ENCODE data around the gene AQR. TPM values are rescaled to one million over a fixed set of nuclear protein-coding genes. Genes with fewer than 3 reads are reported as not detected.
A peak's percentile ranks its signal among the peaks of the same experiment; 100 is the strongest.
"Not testable (repeated sequence)": the region's sequence is repeated elsewhere in the genome, so short reads cannot be mapped to it uniquely, and the experiment has no call there.

AQR gene
- total and polyA plus RNA-seq, 2 donors from 2014 or later: 14.2 to 30.9 TPM

- no peak overlapping the region for H3K4me3 ChIP-seq (ENCODE audit: low read length in 3 of 3)
- H3K27me3 ChIP-seq (ENCODE audit: control insufficient read depth, insufficient read depth, low read length): no peaks in the 10 kb centered on the region
- FAIRE-seq (no peak), DNase-seq (no peak)
- intact Hi-C loops (cut with DNase I): no loop called here
- H3K9me3 ChIP-seq (ENCODE audit: control insufficient read depth in 2 of 3, insufficient read depth in 1 of 3, low read length in 3 of 3): no peaks in the 10 kb centered on the region
- no peaks in the 10 kb centered on the region for H3K4me1 ChIP-seq (ENCODE audit: control insufficient read depth in 2 of 3, insufficient read depth in 2 of 3, low read depth in 1 of 3, low read length in 3 of 3)
- no peak overlapping the region for H3K27ac ChIP-seq (ENCODE audit: low read depth in 2 of 2, low read length in 2 of 2)
- TF ChIP-seq, protein P1, sequence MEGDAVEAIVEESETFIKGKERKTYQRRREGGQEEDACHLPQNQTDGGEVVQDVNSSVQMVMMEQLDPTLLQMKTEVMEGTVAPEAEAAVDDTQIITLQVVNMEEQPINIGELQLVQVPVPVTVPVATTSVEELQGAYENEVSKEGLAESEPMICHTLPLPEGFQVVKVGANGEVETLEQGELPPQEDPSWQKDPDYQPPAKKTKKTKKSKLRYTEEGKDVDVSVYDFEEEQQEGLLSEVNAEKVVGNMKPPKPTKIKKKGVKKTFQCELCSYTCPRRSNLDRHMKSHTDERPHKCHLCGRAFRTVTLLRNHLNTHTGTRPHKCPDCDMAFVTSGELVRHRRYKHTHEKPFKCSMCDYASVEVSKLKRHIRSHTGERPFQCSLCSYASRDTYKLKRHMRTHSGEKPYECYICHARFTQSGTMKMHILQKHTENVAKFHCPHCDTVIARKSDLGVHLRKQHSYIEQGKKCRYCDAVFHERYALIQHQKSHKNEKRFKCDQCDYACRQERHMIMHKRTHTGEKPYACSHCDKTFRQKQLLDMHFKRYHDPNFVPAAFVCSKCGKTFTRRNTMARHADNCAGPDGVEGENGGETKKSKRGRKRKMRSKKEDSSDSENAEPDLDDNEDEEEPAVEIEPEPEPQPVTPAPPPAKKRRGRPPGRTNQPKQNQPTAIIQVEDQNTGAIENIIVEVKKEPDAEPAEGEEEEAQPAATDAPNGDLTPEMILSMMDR (IDR thresholded peaks at IDR 0.05; ENCODE audit: borderline replicate concordance, extremely low read depth, insufficient read depth): no peak
- no peak overlapping the region for H3K9ac ChIP-seq (ENCODE audit: low read length in 3 of 3)
- peaks cover 5 to 13% (median 11%) of the 10 kb centered on the region in 3 donors for H3K36me3 ChIP-seq (ENCODE audit: control insufficient read depth in 2 of 3, insufficient read depth in 3 of 3, low read length in 3 of 3)
These were observed 25.8 kb downstream of the AQR start for GRCh38 chr15:34943711-34944110.

- peaks cover 5 to 15% (median 11%) of the 10 kb centered on the region in 3 donors for H3K36me3 ChIP-seq (ENCODE audit: control insufficient read depth in 2 of 3, insufficient read depth in 3 of 3, low read length in 3 of 3)
These were observed 26.3 kb downstream of the AQR start for GRCh38 chr15:34943264-34943663.

DNA sequence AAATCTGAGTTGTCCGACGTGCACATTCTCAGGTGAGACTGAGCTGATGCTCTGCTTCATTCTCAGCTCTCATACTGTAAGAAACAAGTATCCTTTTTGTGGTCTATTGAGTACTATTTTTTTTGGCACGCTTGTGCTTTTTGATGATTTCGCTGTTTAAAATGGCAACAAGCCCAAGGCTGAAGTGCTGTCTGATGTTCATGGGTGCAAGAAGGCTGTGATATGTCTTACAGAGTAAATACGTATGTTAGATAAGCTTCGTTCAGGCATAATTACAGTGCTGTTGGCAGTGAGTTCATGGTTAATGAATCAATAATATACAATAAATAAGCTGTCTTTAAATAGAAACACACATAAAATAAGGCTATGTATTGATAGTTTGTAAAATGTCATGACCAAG, 27.2 kb downstream of the AQR start:
- DNase-seq (peak in 2 of 5 donors; percentile 21 to 50), FAIRE-seq (no peak)
- intact Hi-C loops (cut with DNase I): no loop called here
- Histone ChIP-seq H3K4me1 (ENCODE audit: control insufficient read depth in 2 of 3, insufficient read depth in 2 of 3, low read depth in 1 of 3, low read length in 3 of 3) (no peaks in the 10 kb centered on the region), H3K9me3 (ENCODE audit: control insufficient read depth in 2 of 3, insufficient read depth in 1 of 3, low read length in 3 of 3) (no peaks in the 10 kb centered on the region), H3K27me3 (ENCODE audit: control insufficient read depth, insufficient read depth, low read length) (no peaks in the 10 kb centered on the region), H3K36me3 (ENCODE audit: control insufficient read depth in 2 of 3, insufficient read depth in 3 of 3, low read length in 3 of 3) (peaks cover 5 to 15% (median 11%) of the 10 kb centered on the region in 3 donors), H3K27ac (ENCODE audit: low read depth in 2 of 2, low read length in 2 of 2) (no peak overlapping the region), H3K9ac (ENCODE audit: low read length in 3 of 3) (no peak overlapping the region), H3K4me3 (ENCODE audit: low read length in 3 of 3) (no peak overlapping the region)
- TF ChIP-seq, protein P1 (IDR thresholded peaks at IDR 0.05; ENCODE audit: borderline replicate concordance, extremely low read depth, insufficient read depth): no peak

More at GRCh38 chr15:34943264-34943663, 26.3 kb downstream of the AQR start:
- intact Hi-C loops (cut with DNase I); H3K9ac ChIP-seq (ENCODE audit: low read length in 3 of 3); FAIRE-seq; H3K27me3 ChIP-seq (ENCODE audit: control insufficient read depth, insufficient read depth, low read length); H3K4me1 ChIP-seq (ENCODE audit: control insufficient read depth in 2 of 3, insufficient read depth in 2 of 3, low read depth in 1 of 3, low read length in 3 of 3); H3K4me3 ChIP-seq (ENCODE audit: low read length in 3 of 3); H3K9me3 ChIP-seq (ENCODE audit: control insufficient read depth in 2 of 3, insufficient read depth in 1 of 3, low read length in 3 of 3); H3K27ac ChIP-seq (ENCODE audit: low read depth in 2 of 2, low read length in 2 of 2); DNase-seq: not testable (repeated sequence)

- Histone ChIP-seq H3K4me3 (ENCODE audit: low read length in 3 of 3) (no peak overlapping the region), H3K4me1 (ENCODE audit: control insufficient read depth in 2 of 3, insufficient read depth in 2 of 3, low read depth in 1 of 3, low read length in 3 of 3) (no peaks in the 10 kb centered on the region), H3K36me3 (ENCODE audit: control insufficient read depth in 2 of 3, insufficient read depth in 3 of 3, low read length in 3 of 3) (peaks cover 5 to 15% (median 11%) of the 10 kb centered on the region in 3 donors), H3K9ac (ENCODE audit: low read length in 3 of 3) (no peak overlapping the region), H3K9me3 (ENCODE audit: control insufficient read depth in 2 of 3, insufficient read depth in 1 of 3, low read length in 3 of 3) (no peaks in the 10 kb centered on the region), H3K27me3 (ENCODE audit: control insufficient read depth, insufficient read depth, low read length) (no peaks in the 10 kb centered on the region), H3K27ac (ENCODE audit: low read depth in 2 of 2, low read length in 2 of 2) (no peak overlapping the region)
- TF ChIP-seq, protein P1 (IDR thresholded peaks at IDR 0.05; ENCODE audit: borderline replicate concordance, extremely low read depth, insufficient read depth): no peak
- no peak for FAIRE-seq
- intact Hi-C loops (cut with DNase I): no loop called here
- peak in 1 of 5 donors; percentile 13 for DNase-seq
These were observed 27.7 kb downstream of the AQR start for GRCh38 chr15:34941831-34942230.

All from kidney (tissue), 14 donors.